Endothelial cell of umbilical vein (primary cell): Measurements from ENCODE around the gene EMD. TPM values are rescaled to one million over a fixed set of nuclear protein-coding genes. Genes with fewer than 3 reads are reported as not detected.

Source experiments
- BruUV-seq: library from RNA; stranded (reverse); fragments of 400-500 nt; replicated peaks from 2 replicates; lab custom pipeline; 2021; lab: Mats Ljungman, UMichigan
- CTCF ChIA-PET: fragments of 300-600, 350-600 bp; sonication (Branson Sonifier 250); formaldehyde crosslinking; loops from one replicate; lab custom pipeline; 2021; ENCODE audit warnings: antibody characterized with exemption, inconsistent platforms; lab: Charles Lee
- POLR2A ChIA-PET: fragments of 300-600, 350-600 bp; sonication (Branson Sonifier 250); formaldehyde crosslinking; loops from one replicate; lab custom pipeline; 2021; ENCODE audit warnings: antibody characterized with exemption, inconsistent platforms; lab: Charles Lee
- DNase-seq: peaks from one replicate; pipeline ENCODE4 v3.0.0-alpha.2; 2011; ENCODE audit warnings: low read depth, low spot score
- FAIRE-seq: peaks from 2 replicates; lab custom pipeline; 2011; peaks lifted over from hg19 to GRCh38; lab: Jason Lieb, UNC
- H2AFZ ChIP-seq: 2 replicates; pipeline ENCODE4 v1.6.0; 2012; ENCODE audit warnings: low read depth, low read length, control low read depth, inconsistent platforms
- H3K27ac ChIP-seq: 2 replicates; pipeline ENCODE4 v1.5.1; 2011; ENCODE audit warnings: low read depth, mild to moderate bottlenecking, control low read depth, low read length, moderate library complexity; ENCODE audit not compliant: insufficient read depth
- H3K27me3 ChIP-seq, 2 experiments: 2 replicates each; pipeline versions ENCODE4 v1.6.0 to v1.6.1; 2011; ENCODE audit warnings: low read length in 2 of 2, mixed read lengths in 1 of 2; ENCODE audit not compliant: control insufficient read depth in 2 of 2, insufficient read depth in 2 of 2
- H3K36me3 ChIP-seq, 2 experiments: 2 replicates in 1 of 2; 3 replicates in 1 of 2; pipeline ENCODE4 v1.5.1; 2011; ENCODE audit warnings: low read length in 2 of 2, mild to moderate bottlenecking in 1 of 2, moderate library complexity in 1 of 2; ENCODE audit not compliant: control insufficient read depth in 2 of 2, insufficient read depth in 2 of 2; ENCODE audit errors: extremely low read depth in 1 of 2
- H3K4me1 ChIP-seq: 3 replicates; pipeline ENCODE4 v1.5.1; 2011; ENCODE audit warnings: mild to moderate bottlenecking, low read length; ENCODE audit not compliant: control insufficient read depth, insufficient read depth; ENCODE audit errors: extremely low read depth
- H3K4me2 ChIP-seq: 2 replicates; pipeline ENCODE4 v1.6.1; 2011; ENCODE audit warnings: low read length, control low read depth, mixed read lengths; ENCODE audit not compliant: insufficient read depth
- H3K4me3 ChIP-seq, 3 experiments: fragments of 200-600 bp in 1 of 3; sonication (generic), shearing (Covaris generic) in 1 of 3; replicated peaks in 1 of 3; 2 replicates each; pipeline ENCODE4 v1.5.1; 2011 to 2016; ENCODE audit warnings: control low read depth in 3 of 3, low read length in 3 of 3, mild to moderate bottlenecking in 2 of 3, inconsistent platforms in 1 of 3, low read depth in 1 of 3, moderate library complexity in 1 of 3; ENCODE audit not compliant: insufficient read depth in 1 of 3
- H3K79me2 ChIP-seq: 2 replicates; pipeline ENCODE4 v1.6.0; 2012; ENCODE audit warnings: low read length, inconsistent platforms; ENCODE audit not compliant: control insufficient read depth, insufficient read depth
- H3K9ac ChIP-seq: replicated peaks from 2 replicates; pipeline ENCODE3; 2011; ENCODE audit warnings: low read length, control low read depth; ENCODE audit not compliant: insufficient read depth; ENCODE audit errors: extremely low read depth
- H3K9me1 ChIP-seq: replicated peaks from 3 replicates; pipeline ENCODE4 v1.6.0; 2011; ENCODE audit warnings: mild to moderate bottlenecking, low read length; ENCODE audit not compliant: control insufficient read depth, insufficient read depth; ENCODE audit errors: extremely low read depth
- H3K9me3 ChIP-seq: replicated peaks from 2 replicates; pipeline ENCODE4 v1.5.1; 2012; ENCODE audit warnings: low read length, inconsistent platforms; ENCODE audit not compliant: control insufficient read depth, insufficient read depth
- H4K20me1 ChIP-seq: replicated peaks from 2 replicates; pipeline ENCODE3; 2011; ENCODE audit warnings: mild to moderate bottlenecking, low read length; ENCODE audit not compliant: control insufficient read depth, insufficient read depth; ENCODE audit errors: extremely low read depth
- EZH2 ChIP-seq: IDR thresholded peaks from 2 replicates; pipeline ENCODE4 v1.6.1; 2012; ENCODE audit warnings: borderline replicate concordance, low read depth, mild to moderate bottlenecking, moderate library complexity, low read length, inconsistent platforms; ENCODE audit not compliant: severe bottlenecking
- FOS ChIP-seq: IDR thresholded peaks from 2 replicates; pipeline ENCODE4 v1.6.1; 2011; ENCODE audit warnings: mild to moderate bottlenecking, low read length, moderate library complexity, borderline replicate concordance; ENCODE audit not compliant: insufficient read depth
- JUN ChIP-seq: IDR thresholded peaks from 2 replicates; pipeline ENCODE4 v1.6.1; 2011; ENCODE audit warnings: borderline replicate concordance, low read depth; ENCODE audit not compliant: insufficient read length, insufficient read depth
- MYC ChIP-seq: IDR thresholded peaks from one replicate; pipeline ENCODE4 v1.6.1; 2011; ENCODE audit warnings: mild to moderate bottlenecking, low read depth, low read length
- POLR2A ChIP-seq: IDR thresholded peaks from 2 replicates; pipeline ENCODE4 v1.6.1; 2012; ENCODE audit warnings: low read depth, mild to moderate bottlenecking, control low read depth, low read length
- POLR2AphosphoS5 ChIP-seq: IDR thresholded peaks from 2 replicates; pipeline ENCODE4 v1.6.1; 2012; ENCODE audit warnings: low read depth, mild to moderate bottlenecking, control low read depth, low read length, moderate library complexity; ENCODE audit not compliant: insufficient read depth
- dilution Hi-C: fragments of 300-500 bp; cut with MboI; formaldehyde crosslinking; loops from one replicate; pipeline ENCODE4 v1.15.0; 2019; ENCODE audit warnings: low sequenced_read_pairs; ENCODE audit not compliant: extremely low pct_ligation_motif_present
- intact Hi-C: fragments of 100-400 bp; cut with micrococcal nuclease; formaldehyde crosslinking; loops from one replicate; pipeline ENCODE4 v1.10.0; 2022
- polyA plus RNA-seq, 4 experiments: library from polyadenylated mRNA; depleted of rRNA in 3 of 4; stranded (reverse) in 3 of 4; unstranded in 1 of 4; fragments of >200 nt; gene quantifications; 2 replicates each; pipeline versions ENCODE4 v1.2.1 to v1.2.3, GENCODE V29; 2011 to 2012; ENCODE audit warnings: missing spikeins in 1 of 4
- total RNA-seq: library from RNA; stranded (reverse); gene quantifications from 2 replicates; pipeline ENCODE4 v1.2.3, GENCODE V29; 2021
- TF ChIP-seq, protein P1 (sequence below): IDR thresholded peaks from 2 replicates; pipeline ENCODE4 v1.6.1; 2011; ENCODE audit not compliant: insufficient read depth, insufficient read length
- TF ChIP-seq, protein P2 (sequence below), 2 donors: IDR thresholded peaks; 1 replicate in 1 of 2; 2 replicates in 1 of 2; pipeline ENCODE4 v1.5.1; 2011; ENCODE audit warnings: low read length in 2 of 2, mild to moderate bottlenecking in 2 of 2, moderate library complexity in 2 of 2, control low read depth in 1 of 2, inconsistent platforms in 1 of 2, low read depth in 1 of 2; ENCODE audit not compliant: insufficient read depth in 1 of 2; ENCODE audit errors: extremely low read depth in 1 of 2

The EMD gene
- total and polyA plus RNA-seq, 2 donors (not counting 3 experiments of a cell fraction or from before 2014, with no cell fraction given) = 50.6 to 76.8 TPM

GRCh38 chrX:154430479-154430878 lies 51.4 kb downstream of the EMD start:
- no peak overlapping the region for H3K9ac ChIP-seq
- no peak overlapping the region for H2AFZ ChIP-seq
- H3K27ac ChIP-seq = peak overlapping the region; percentile 8
- H4K20me1 ChIP-seq = no peaks in the 10 kb centered on the region
- peaks cover 2 to 26% of the 10 kb centered on the region in 2 experiments for H3K36me3 ChIP-seq
- H3K9me3 ChIP-seq = no peaks in the 10 kb centered on the region
- dilution Hi-C loops = no loop called here
- CTCF ChIA-PET = interaction anchor here (1.2 kb wide), 1 partner anchor 57 kb away, joined by 3 read pairs; no protein-coding TSS in a partner anchor
- H3K4me1 ChIP-seq = peaks cover 28% of the 10 kb centered on the region
- H3K79me2 ChIP-seq = peaks cover 23% of the 10 kb centered on the region
- no peak overlapping the region for H3K4me2 ChIP-seq
- POLR2A ChIA-PET = interaction anchor here (0.6 kb wide), 1 partner anchor 29 kb away, joined by 7 read pairs; no protein-coding TSS in a partner anchor
- DNase-seq = no peak
- peak; percentile 90 for FAIRE-seq
- TF ChIP-seq, protein P1, sequence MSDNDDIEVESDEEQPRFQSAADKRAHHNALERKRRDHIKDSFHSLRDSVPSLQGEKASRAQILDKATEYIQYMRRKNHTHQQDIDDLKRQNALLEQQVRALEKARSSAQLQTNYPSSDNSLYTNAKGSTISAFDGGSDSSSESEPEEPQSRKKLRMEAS = no peak
- TF ChIP-seq JUN = no peak
- TF ChIP-seq, protein P2, sequence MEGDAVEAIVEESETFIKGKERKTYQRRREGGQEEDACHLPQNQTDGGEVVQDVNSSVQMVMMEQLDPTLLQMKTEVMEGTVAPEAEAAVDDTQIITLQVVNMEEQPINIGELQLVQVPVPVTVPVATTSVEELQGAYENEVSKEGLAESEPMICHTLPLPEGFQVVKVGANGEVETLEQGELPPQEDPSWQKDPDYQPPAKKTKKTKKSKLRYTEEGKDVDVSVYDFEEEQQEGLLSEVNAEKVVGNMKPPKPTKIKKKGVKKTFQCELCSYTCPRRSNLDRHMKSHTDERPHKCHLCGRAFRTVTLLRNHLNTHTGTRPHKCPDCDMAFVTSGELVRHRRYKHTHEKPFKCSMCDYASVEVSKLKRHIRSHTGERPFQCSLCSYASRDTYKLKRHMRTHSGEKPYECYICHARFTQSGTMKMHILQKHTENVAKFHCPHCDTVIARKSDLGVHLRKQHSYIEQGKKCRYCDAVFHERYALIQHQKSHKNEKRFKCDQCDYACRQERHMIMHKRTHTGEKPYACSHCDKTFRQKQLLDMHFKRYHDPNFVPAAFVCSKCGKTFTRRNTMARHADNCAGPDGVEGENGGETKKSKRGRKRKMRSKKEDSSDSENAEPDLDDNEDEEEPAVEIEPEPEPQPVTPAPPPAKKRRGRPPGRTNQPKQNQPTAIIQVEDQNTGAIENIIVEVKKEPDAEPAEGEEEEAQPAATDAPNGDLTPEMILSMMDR (IDR thresholded peaks at IDR 0.05; ENCODE audit: extremely low read depth in 1 of 2, insufficient read depth in 1 of 2, low read depth in 1 of 2, low read length in 2 of 2) = no peak
- no peak for TF ChIP-seq EZH2
- no peak for TF ChIP-seq POLR2AphosphoS5
- no peak for TF ChIP-seq MYC
- no peak for TF ChIP-seq POLR2A
- TF ChIP-seq FOS = no peak
- BruUV-seq = no TSS peak
- intact Hi-C loops = no loop called here
- no peaks in the 10 kb centered on the region for H3K9me1 ChIP-seq
- no peaks in the 10 kb centered on the region for H3K27me3 ChIP-seq
- H3K4me3 ChIP-seq = no peak overlapping the region
